Lung (tissue), 12 donors: Measurements from ENCODE around the gene FAM186B. TPM values are rescaled to one million over a fixed set of nuclear protein-coding genes. Genes with fewer than 3 reads are reported as not detected.

Experiments
- ATAC-seq: fragments of 200-7000 bp; cut with Tn5 transposase; one replicate; pipeline ENCODE4 v1.9.1; 2020; ENCODE audit warnings: moderate number of reproducible peaks; ENCODE audit not compliant: insufficient read depth, low FRiP score
- DNase-seq, 3 donors: peaks; one replicate each; pipeline ENCODE4 v3.0.0-alpha.2; 2013 to 2017
- H3K27ac ChIP-seq, 2 donors: one replicate each; pipeline ENCODE4 v1.5.1; 2013; ENCODE audit warnings: mild to moderate bottlenecking in 2 of 2, moderate library complexity in 2 of 2, control low read depth in 1 of 2, inconsistent platforms in 1 of 2, low read depth in 1 of 2, low read length in 1 of 2
- H3K27me3 ChIP-seq, 3 donors: one replicate each; pipeline ENCODE4 v1.5.1; 2013; ENCODE audit warnings: low read length in 2 of 3; ENCODE audit not compliant: control insufficient read depth in 3 of 3, insufficient read depth in 3 of 3
- H3K36me3 ChIP-seq, 4 donors: one replicate each; pipeline ENCODE4 v1.5.1; 2013; ENCODE audit warnings: low read length in 4 of 4, mild to moderate bottlenecking in 1 of 4, moderate library complexity in 1 of 4; ENCODE audit not compliant: control insufficient read depth in 4 of 4, insufficient read depth in 4 of 4
- H3K4me1 ChIP-seq, 5 donors: one replicate each; pipeline ENCODE4 v1.5.1; 2013; ENCODE audit warnings: low read length in 5 of 5, mild to moderate bottlenecking in 2 of 5, moderate library complexity in 1 of 5; ENCODE audit not compliant: control insufficient read depth in 5 of 5, insufficient read depth in 5 of 5
- H3K4me3 ChIP-seq: one replicate; pipeline ENCODE4 v1.5.1; 2013; ENCODE audit warnings: mild to moderate bottlenecking, control low read depth, moderate library complexity
- H3K9ac ChIP-seq, 2 donors: one replicate each; pipeline ENCODE4 v1.5.1; 2013; ENCODE audit warnings: low read length in 2 of 2, control low read depth in 1 of 2; ENCODE audit not compliant: insufficient read depth in 1 of 2
- H3K9me3 ChIP-seq, 4 donors: one replicate each; pipeline ENCODE4 v1.5.1; 2013; ENCODE audit warnings: low read length in 3 of 4, mild to moderate bottlenecking in 1 of 4, moderate library complexity in 1 of 4; ENCODE audit not compliant: control insufficient read depth in 4 of 4, insufficient read depth in 3 of 4
- WGBS, 2 donors: extraction: QIAGEN DNeasy Blood & Tissue Kit; methylation state at CpG; one replicate each; pipeline ENCODE4 v1.1.7; 2013; 5-methylcytosine and 5-hydroxymethylcytosine counted together
- polyA plus RNA-seq, 2 donors: library from polyadenylated mRNA; stranded (reverse); fragments of 200-250 nt; gene quantifications; one replicate each; pipeline ENCODE4 v1.2.1, GENCODE V29; 2013
- total RNA-seq, 2 donors: library from RNA; depleted of rRNA in 1 of 2; stranded (reverse); fragments of >200 nt in 1 of 2; gene quantifications; one replicate each; pipeline ENCODE4 v1.2.1, GENCODE V29; 2014 to 2021
- TF ChIP-seq, protein P1 (sequence below): IDR thresholded peaks from 2 replicates; pipeline ENCODE4 v1.5.1; 2012; ENCODE audit warnings: mild to moderate bottlenecking; ENCODE audit errors: control extremely low read depth, extremely low read depth
- donor health status: control.
- donor health status: control.
- donor health status: Bipolar disorder and iron deficiency.
- donor health status: healthy.
- donor health status: DM: yes; HTN: yes; CAD: no.

The FAM186B gene
- total and polyA plus RNA-seq, 4 donors, result 0.17 to 0.80 (median 0.43) TPM

DNA sequence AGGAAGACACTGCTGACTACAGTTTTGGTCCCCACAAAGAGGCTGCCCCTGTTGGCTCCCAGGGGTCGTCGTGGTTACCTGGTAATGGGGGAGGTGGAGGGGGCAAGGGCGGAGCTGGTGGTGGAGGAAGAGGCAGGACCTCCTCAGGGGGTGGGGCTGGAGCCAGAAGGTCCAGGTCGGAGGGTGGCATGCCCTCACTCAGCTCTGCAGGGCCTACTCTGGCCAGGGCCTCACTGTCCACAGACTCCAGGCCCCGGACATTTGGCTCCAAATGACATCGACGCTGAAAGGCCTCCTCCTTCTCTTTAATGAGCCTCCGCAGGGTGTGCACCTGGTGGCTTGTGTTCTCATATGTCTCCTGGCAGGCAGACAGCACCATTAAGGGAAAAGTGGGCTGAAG, 46.4 kb upstream of the FAM186B start:
- Histone ChIP-seq H3K4me1 (peaks cover 0 to 34% (median 16%) of the 10 kb centered on the region in 5 donors), H3K4me3 (no peak overlapping the region), H3K27ac (no peak overlapping the region), H3K9ac (no peak overlapping the region), H3K27me3 (no peaks in the 10 kb centered on the region), H3K9me3 (no peaks in the 10 kb centered on the region), H3K36me3 (peaks cover 4 to 61% (median 50%) of the 10 kb centered on the region in 4 donors)
- ATAC-seq (no peak), DNase-seq (no peak)
- WGBS, 2 donors, result 81 to 82% methylated on average over 8 of the region's 8 CpGs
- TF ChIP-seq, protein P1, sequence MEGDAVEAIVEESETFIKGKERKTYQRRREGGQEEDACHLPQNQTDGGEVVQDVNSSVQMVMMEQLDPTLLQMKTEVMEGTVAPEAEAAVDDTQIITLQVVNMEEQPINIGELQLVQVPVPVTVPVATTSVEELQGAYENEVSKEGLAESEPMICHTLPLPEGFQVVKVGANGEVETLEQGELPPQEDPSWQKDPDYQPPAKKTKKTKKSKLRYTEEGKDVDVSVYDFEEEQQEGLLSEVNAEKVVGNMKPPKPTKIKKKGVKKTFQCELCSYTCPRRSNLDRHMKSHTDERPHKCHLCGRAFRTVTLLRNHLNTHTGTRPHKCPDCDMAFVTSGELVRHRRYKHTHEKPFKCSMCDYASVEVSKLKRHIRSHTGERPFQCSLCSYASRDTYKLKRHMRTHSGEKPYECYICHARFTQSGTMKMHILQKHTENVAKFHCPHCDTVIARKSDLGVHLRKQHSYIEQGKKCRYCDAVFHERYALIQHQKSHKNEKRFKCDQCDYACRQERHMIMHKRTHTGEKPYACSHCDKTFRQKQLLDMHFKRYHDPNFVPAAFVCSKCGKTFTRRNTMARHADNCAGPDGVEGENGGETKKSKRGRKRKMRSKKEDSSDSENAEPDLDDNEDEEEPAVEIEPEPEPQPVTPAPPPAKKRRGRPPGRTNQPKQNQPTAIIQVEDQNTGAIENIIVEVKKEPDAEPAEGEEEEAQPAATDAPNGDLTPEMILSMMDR, result no peak

DNA sequence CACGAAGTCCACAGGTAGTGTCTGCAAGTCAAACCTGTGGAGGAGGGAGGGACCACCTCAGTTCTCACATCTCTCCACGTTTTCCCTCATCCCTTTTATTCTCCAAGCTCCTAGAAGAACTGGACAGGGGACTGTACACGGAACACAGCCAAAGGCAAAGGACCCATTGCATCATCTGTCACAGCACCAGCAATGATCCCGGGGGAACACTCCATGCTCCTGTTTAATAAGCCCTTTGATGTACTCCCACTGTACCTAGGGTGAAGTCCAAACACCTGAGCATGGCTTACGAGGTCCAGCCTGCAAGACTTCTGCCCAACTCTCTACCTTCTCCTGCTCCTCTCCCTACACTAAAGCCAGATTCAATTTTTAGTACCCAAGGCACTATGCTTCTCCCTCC, 44.5 kb upstream of the FAM186B start:
- Histone ChIP-seq H3K4me1 (peaks cover 0 to 30% (median 20%) of the 10 kb centered on the region in 5 donors), H3K27ac (no peak overlapping the region), H3K9ac (no peak overlapping the region), H3K4me3 (no peak overlapping the region), H3K9me3 (no peaks in the 10 kb centered on the region), H3K27me3 (no peaks in the 10 kb centered on the region), H3K36me3 (peaks cover 4 to 71% (median 57%) of the 10 kb centered on the region in 4 donors)
- 84 to 91% methylated on average over 5 of the region's 5 CpGs for WGBS, 2 donors
- DNase-seq (no peak), ATAC-seq (no peak)
- TF ChIP-seq, protein P1, result no peak

DNA sequence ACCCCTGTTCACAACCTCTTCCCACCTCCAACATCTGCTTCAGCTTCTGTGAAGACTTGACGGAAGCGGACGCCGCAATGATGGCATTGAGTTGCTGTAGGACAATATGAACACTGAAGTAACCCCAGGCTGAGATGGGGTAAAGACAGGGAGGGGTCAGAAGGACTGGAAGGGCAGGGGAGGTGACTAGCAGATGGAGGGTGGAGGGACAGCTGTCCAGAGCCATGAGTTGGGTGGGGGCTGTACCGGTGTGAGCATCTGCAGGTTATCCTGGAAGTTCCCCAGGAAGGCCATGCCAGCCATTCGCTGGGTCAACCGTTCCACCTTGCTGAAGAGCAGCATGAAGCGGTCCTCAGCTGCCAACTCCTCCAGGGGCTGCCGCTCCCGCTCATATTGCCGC, 44.0 kb upstream of the FAM186B start:
- H3K27ac ChIP-seq, result peak overlapping the region in 1 of 2 donors; percentile 87
- no peaks in the 10 kb centered on the region for H3K9me3 ChIP-seq

More for the DNA sequence above, 44.0 kb upstream of the FAM186B start:
- ATAC-seq, result no peak
- H3K9ac ChIP-seq, result no peak overlapping the region
- peaks cover 4 to 68% (median 55%) of the 10 kb centered on the region in 4 donors for H3K36me3 ChIP-seq
- no peak for DNase-seq
- no peak overlapping the region for H3K4me3 ChIP-seq
- no peaks in the 10 kb centered on the region for H3K27me3 ChIP-seq
- TF ChIP-seq, protein P1, result no peak
- 94 to 98% methylated on average over 11 of the region's 11 CpGs for WGBS, 2 donors
- H3K4me1 ChIP-seq, result peaks cover 0 to 33% (median 24%) of the 10 kb centered on the region in 5 donors
